Muscle layer of colon (tissue), 2 donors: Measurements from ENCODE around the gene PEX12.

ENCODE experiments used
- H3K27ac ChIP-seq: one replicate; pipeline ENCODE4 v1.7.0; 2013; ENCODE audit warnings: low read depth, mild to moderate bottlenecking, low read length, moderate library complexity
- H3K27me3 ChIP-seq, 2 donors: one replicate each; pipeline ENCODE4 v1.7.0; 2013; ENCODE audit warnings: low read length in 2 of 2, mild to moderate bottlenecking in 2 of 2; ENCODE audit not compliant: insufficient read depth in 2 of 2, control insufficient read depth in 1 of 2
- H3K36me3 ChIP-seq: one replicate; pipeline ENCODE4 v1.7.0; 2013; ENCODE audit warnings: mild to moderate bottlenecking, low read length; ENCODE audit not compliant: insufficient read depth
- H3K4me1 ChIP-seq: one replicate; pipeline ENCODE4 v1.7.0; 2013; ENCODE audit warnings: mild to moderate bottlenecking, low read length; ENCODE audit not compliant: insufficient read depth
- H3K4me3 ChIP-seq, 2 donors: one replicate each; pipeline ENCODE4 v1.7.0; 2013; ENCODE audit warnings: low read length in 2 of 2, low read depth in 1 of 2, mild to moderate bottlenecking in 1 of 2, moderate library complexity in 1 of 2
- H3K9ac ChIP-seq: one replicate; pipeline ENCODE4 v1.7.0; 2013; ENCODE audit warnings: low read length
- H3K9me3 ChIP-seq: one replicate; pipeline ENCODE4 v1.7.0; 2013; ENCODE audit warnings: mild to moderate bottlenecking, low read length
- donor health status: abdominal sarcoma.
- donor health status: Adenocarcinoma of cecum.

PEX12 gene

DNA sequence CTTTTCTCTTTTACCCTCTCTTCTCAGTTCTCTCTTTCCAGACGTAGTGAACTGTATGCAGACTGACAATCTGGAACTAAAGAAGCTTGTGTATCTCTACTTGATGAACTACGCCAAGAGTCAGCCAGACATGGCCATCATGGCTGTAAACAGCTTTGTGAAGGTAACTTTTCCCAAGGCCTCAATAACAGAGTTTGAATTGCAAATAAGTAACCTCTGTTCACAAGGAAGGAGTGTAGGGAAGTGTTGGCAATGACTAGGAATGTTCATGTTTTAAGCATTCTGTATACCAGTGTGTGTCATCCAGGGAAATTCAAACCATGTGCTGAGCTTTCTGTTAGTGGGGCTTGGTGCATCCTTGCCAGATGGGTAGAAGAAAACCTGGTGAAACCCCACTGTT is 27.3 kb upstream of the PEX12 start:
- Histone ChIP-seq H3K9me3 (no peaks in the 10 kb centered on the region), H3K4me1 (peaks cover 6% of the 10 kb centered on the region), H3K27ac (no peak overlapping the region), H3K4me3 (no peak overlapping the region), H3K36me3 (peaks cover 33% of the 10 kb centered on the region), H3K27me3 (no peaks in the 10 kb centered on the region), H3K9ac (no peak overlapping the region)

GRCh38 chr17:35603674-35604073 is 25.3 kb upstream of the PEX12 start:
- peaks cover 30% of the 10 kb centered on the region for H3K36me3 ChIP-seq
- no peak overlapping the region for H3K27ac ChIP-seq
- H3K9me3 ChIP-seq: no peaks in the 10 kb centered on the region
- H3K4me1 ChIP-seq: peaks cover 6% of the 10 kb centered on the region
- no peaks in the 10 kb centered on the region for H3K27me3 ChIP-seq
- no peak overlapping the region for H3K4me3 ChIP-seq
- H3K9ac ChIP-seq: no peak overlapping the region

DNA sequence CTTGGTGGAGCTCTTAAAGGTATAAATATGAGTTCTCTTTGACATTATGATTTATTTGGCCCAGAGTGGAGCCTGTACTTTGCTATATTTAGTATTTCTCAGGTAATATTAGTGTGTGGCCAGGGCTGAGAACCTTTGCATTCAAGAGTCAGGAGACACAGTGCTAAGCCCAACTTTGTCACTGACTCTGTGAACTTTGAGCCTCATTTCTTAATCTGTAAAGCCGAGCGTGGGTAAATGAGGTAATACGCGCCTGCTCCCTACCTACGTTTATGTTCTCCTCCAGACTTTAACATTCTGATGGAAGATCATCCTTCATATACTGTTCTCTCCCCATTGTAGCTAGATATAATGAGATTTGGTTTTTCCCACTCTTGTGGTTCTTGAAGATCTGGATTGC is 19.2 kb upstream of the PEX12 start:
- H3K4me1 ChIP-seq: no peaks in the 10 kb centered on the region
- H3K9ac ChIP-seq: no peak overlapping the region
- H3K27me3 ChIP-seq: no peaks in the 10 kb centered on the region
- H3K9me3 ChIP-seq: no peaks in the 10 kb centered on the region
- H3K4me3 ChIP-seq: no peak overlapping the region
- peaks cover 41% of the 10 kb centered on the region for H3K36me3 ChIP-seq
- H3K27ac ChIP-seq: no peak overlapping the region

DNA sequence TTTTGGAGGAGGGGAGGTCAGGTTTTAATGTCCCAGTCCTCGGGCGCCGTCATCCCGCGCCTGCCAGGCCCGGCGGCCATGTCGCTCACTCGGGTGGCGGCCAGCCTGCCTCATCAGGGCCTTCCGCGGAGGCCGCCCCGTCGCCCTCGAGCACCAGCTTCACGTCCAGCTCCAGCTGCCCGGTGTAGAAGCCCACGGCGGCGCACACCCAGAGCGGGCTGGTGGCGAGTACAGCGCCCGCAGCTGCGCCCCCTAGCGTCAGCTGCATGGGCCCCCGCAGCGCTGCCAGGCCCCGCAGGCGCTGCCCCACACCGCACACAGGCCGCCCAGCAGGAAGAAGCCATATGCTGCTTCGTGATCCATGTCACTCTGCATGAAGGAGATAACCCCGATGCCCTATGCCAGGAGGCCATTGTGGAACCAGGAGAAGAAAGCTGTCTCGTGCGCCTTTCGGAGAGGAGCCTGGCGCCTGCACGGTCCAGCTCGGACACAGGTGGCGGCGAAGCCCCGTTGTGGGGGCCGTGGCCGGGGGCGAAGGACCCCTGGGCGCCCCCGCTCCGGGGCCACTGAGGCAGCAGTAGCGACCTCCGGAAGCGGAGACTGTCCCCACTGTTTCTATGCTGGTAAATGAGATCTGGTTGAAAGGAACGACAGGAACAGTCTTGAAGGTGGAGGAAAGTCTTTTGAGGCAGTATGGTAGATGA is 18.3 kb upstream of the PEX12 start:
- Histone ChIP-seq H3K9me3 (no peaks in the 10 kb centered on the region), H3K27ac (no peak overlapping the region), H3K36me3 (peaks cover 41% of the 10 kb centered on the region), H3K4me1 (no peaks in the 10 kb centered on the region), H3K4me3 (no peak overlapping the region), H3K9ac (no peak overlapping the region), H3K27me3 (no peaks in the 10 kb centered on the region)

DNA sequence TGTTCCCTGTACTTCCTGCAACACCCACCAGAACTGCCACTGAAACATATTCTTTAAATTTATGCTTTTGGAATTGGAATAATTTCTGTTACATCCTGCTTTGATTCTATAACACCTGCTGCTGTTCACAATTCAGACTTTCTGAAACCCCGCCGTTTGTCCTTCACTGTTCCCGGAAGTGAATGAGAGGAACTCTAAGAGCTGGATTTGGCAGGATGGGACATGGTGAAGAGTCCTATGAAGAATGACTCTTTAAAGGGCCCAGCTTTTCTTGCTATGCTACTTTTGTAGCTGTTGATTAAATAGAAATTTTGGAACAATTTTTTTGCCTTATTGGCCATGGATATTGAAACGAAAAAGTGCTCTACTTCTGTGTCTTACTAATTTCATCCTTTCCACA is 17.7 kb upstream of the PEX12 start:
- no peaks in the 10 kb centered on the region for H3K4me1 ChIP-seq
- no peaks in the 10 kb centered on the region for H3K9me3 ChIP-seq
- H3K36me3 ChIP-seq: peaks cover 41% of the 10 kb centered on the region
- H3K27ac ChIP-seq: no peak overlapping the region
- H3K4me3 ChIP-seq: no peak overlapping the region
- H3K27me3 ChIP-seq: no peaks in the 10 kb centered on the region
- H3K9ac ChIP-seq: no peak overlapping the region

GRCh38 chr17:35588196-35588920 is 10.0 kb upstream of the PEX12 start:
- H3K4me3 ChIP-seq: peak overlapping the region in 1 of 2 donors; percentile 81
- no peak overlapping the region for H3K27ac ChIP-seq
- H3K27me3 ChIP-seq: no peaks in the 10 kb centered on the region
- H3K9me3 ChIP-seq: no peaks in the 10 kb centered on the region
- H3K9ac ChIP-seq: no peak overlapping the region
- no peaks in the 10 kb centered on the region for H3K36me3 ChIP-seq
- peaks cover 23% of the 10 kb centered on the region for H3K4me1 ChIP-seq

GRCh38 chr17:35587074-35587961 is 8.9 kb upstream of the PEX12 start, which contains the start of gene AP2B1:
Gene AP2B1, plus strand, starts transcription at chr17:35587322. Its CDS starts 6,709 bp downstream, at chr17:35594031.
- Histone ChIP-seq H3K27me3 (no peaks in the 10 kb centered on the region), H3K9ac (peak within 1 kb of the TSS; percentile 78), H3K36me3 (no peaks in the 10 kb centered on the region), H3K9me3 (no peaks in the 10 kb centered on the region), H3K4me1 (peaks cover 23% of the 10 kb centered on the region), H3K27ac (peak within 1 kb of the TSS; percentile 90), H3K4me3 (peak within 1 kb of the TSS; percentile 81 to 88)

GRCh38 chr17:35586569-35587073 is 8.2 kb upstream of the PEX12 start:
- H3K9ac ChIP-seq: peak overlapping the region; percentile 78
- H3K4me1 ChIP-seq: peaks cover 23% of the 10 kb centered on the region
- H3K27me3 ChIP-seq: no peaks in the 10 kb centered on the region
- H3K4me3 ChIP-seq: peak overlapping the region; percentile 81 to 88
- no peaks in the 10 kb centered on the region for H3K9me3 ChIP-seq
- H3K36me3 ChIP-seq: no peaks in the 10 kb centered on the region
- H3K27ac ChIP-seq: peak overlapping the region; percentile 90

DNA sequence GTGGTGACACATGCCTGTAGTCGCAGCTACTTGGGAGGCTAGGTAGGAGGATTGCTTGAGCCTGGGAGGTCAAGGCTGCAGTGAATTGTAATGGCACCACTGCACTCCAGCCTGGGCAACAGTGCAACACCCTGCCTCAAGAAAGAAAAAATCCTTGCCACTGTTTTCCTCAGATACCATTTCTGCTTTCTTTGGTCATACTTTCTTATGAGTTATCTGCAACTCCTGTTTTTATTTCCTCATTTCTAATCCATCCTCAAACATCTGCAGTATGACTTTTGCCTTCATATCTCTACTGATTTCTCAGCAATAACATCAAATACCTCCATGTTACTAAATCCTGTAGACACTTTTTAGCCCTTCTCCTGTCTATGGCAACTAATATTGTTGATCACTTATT is 5.7 kb upstream of the PEX12 start:
- Histone ChIP-seq H3K9ac (no peak overlapping the region), H3K27ac (no peak overlapping the region), H3K4me3 (no peak overlapping the region), H3K27me3 (no peaks in the 10 kb centered on the region), H3K4me1 (peaks cover 17% of the 10 kb centered on the region), H3K9me3 (no peaks in the 10 kb centered on the region), H3K36me3 (no peaks in the 10 kb centered on the region)

GRCh38 chr17:35578929-35579432 is 610 bp upstream of the PEX12 start:
- Histone ChIP-seq H3K36me3 (peaks cover 11% of the 10 kb centered on the region), H3K9me3 (no peaks in the 10 kb centered on the region)

GRCh38 chr17:35577830-35578196 is 558 bp downstream of the PEX12 start:
- peak overlapping the region; percentile 97 for H3K27ac ChIP-seq
- peak overlapping the region; percentile 90 for H3K9ac ChIP-seq
- H3K36me3 ChIP-seq: peaks cover 11% of the 10 kb centered on the region
- H3K4me1 ChIP-seq: peaks cover 22% of the 10 kb centered on the region
- no peaks in the 10 kb centered on the region for H3K9me3 ChIP-seq
- H3K27me3 ChIP-seq: no peaks in the 10 kb centered on the region
- H3K4me3 ChIP-seq: peak overlapping the region; percentile 59 to 97

More at GRCh38 chr17:35578929-35579432, 610 bp upstream of the PEX12 start:
- Histone ChIP-seq H3K4me3 (peak overlapping the region; percentile 59 to 97), H3K27ac (peak overlapping the region; percentile 97), H3K27me3 (no peaks in the 10 kb centered on the region), H3K4me1 (peaks cover 22% of the 10 kb centered on the region), H3K9ac (peak overlapping the region; percentile 90)
